Endothelial cell of umbilical vein (primary cell): ENCODE data around the gene SPC25. TPM values are rescaled to one million over a fixed set of nuclear protein-coding genes. Genes with fewer than 3 reads are reported as not detected.

Experiments used
- BruUV-seq: library from RNA; stranded (reverse); fragments of 400-500 nt; replicated peaks from 2 replicates; lab custom pipeline; 2021; lab: Mats Ljungman, UMichigan
- CTCF ChIA-PET: fragments of 300-600, 350-600 bp; sonication (Branson Sonifier 250); formaldehyde crosslinking; loops from one replicate; lab custom pipeline; 2021; ENCODE audit warnings: antibody characterized with exemption, inconsistent platforms; lab: Charles Lee
- POLR2A ChIA-PET: fragments of 300-600, 350-600 bp; sonication (Branson Sonifier 250); formaldehyde crosslinking; loops from one replicate; lab custom pipeline; 2021; ENCODE audit warnings: antibody characterized with exemption, inconsistent platforms; lab: Charles Lee
- DNase-seq: peaks from one replicate; pipeline ENCODE4 v3.0.0-alpha.2; 2011; ENCODE audit warnings: low read depth, low spot score
- FAIRE-seq: peaks from 2 replicates; lab custom pipeline; 2011; peaks lifted over from hg19 to GRCh38; lab: Jason Lieb, UNC
- H2AFZ ChIP-seq: 2 replicates; pipeline ENCODE4 v1.6.0; 2012; ENCODE audit warnings: low read depth, low read length, control low read depth, inconsistent platforms
- H3K27ac ChIP-seq: 2 replicates; pipeline ENCODE4 v1.5.1; 2011; ENCODE audit warnings: low read depth, mild to moderate bottlenecking, control low read depth, low read length, moderate library complexity; ENCODE audit not compliant: insufficient read depth
- H3K27me3 ChIP-seq, 2 experiments: 2 replicates each; pipeline versions ENCODE4 v1.6.0 to v1.6.1; 2011; ENCODE audit warnings: low read length in 2 of 2, mixed read lengths in 1 of 2; ENCODE audit not compliant: control insufficient read depth in 2 of 2, insufficient read depth in 2 of 2
- H3K36me3 ChIP-seq, 2 experiments: 2 replicates in 1 of 2; 3 replicates in 1 of 2; pipeline ENCODE4 v1.5.1; 2011; ENCODE audit warnings: low read length in 2 of 2, mild to moderate bottlenecking in 1 of 2, moderate library complexity in 1 of 2; ENCODE audit not compliant: control insufficient read depth in 2 of 2, insufficient read depth in 2 of 2; ENCODE audit errors: extremely low read depth in 1 of 2
- H3K4me1 ChIP-seq: 3 replicates; pipeline ENCODE4 v1.5.1; 2011; ENCODE audit warnings: mild to moderate bottlenecking, low read length; ENCODE audit not compliant: control insufficient read depth, insufficient read depth; ENCODE audit errors: extremely low read depth
- H3K4me2 ChIP-seq: 2 replicates; pipeline ENCODE4 v1.6.1; 2011; ENCODE audit warnings: low read length, control low read depth, mixed read lengths; ENCODE audit not compliant: insufficient read depth
- H3K4me3 ChIP-seq, 3 experiments: fragments of 200-600 bp in 1 of 3; sonication (generic), shearing (Covaris generic) in 1 of 3; replicated peaks in 1 of 3; 2 replicates each; pipeline ENCODE4 v1.5.1; 2011 to 2016; ENCODE audit warnings: control low read depth in 3 of 3, low read length in 3 of 3, mild to moderate bottlenecking in 2 of 3, inconsistent platforms in 1 of 3, low read depth in 1 of 3, moderate library complexity in 1 of 3; ENCODE audit not compliant: insufficient read depth in 1 of 3
- H3K79me2 ChIP-seq: 2 replicates; pipeline ENCODE4 v1.6.0; 2012; ENCODE audit warnings: low read length, inconsistent platforms; ENCODE audit not compliant: control insufficient read depth, insufficient read depth
- H3K9ac ChIP-seq: replicated peaks from 2 replicates; pipeline ENCODE3; 2011; ENCODE audit warnings: low read length, control low read depth; ENCODE audit not compliant: insufficient read depth; ENCODE audit errors: extremely low read depth
- H3K9me1 ChIP-seq: replicated peaks from 3 replicates; pipeline ENCODE4 v1.6.0; 2011; ENCODE audit warnings: mild to moderate bottlenecking, low read length; ENCODE audit not compliant: control insufficient read depth, insufficient read depth; ENCODE audit errors: extremely low read depth
- H3K9me3 ChIP-seq: replicated peaks from 2 replicates; pipeline ENCODE4 v1.5.1; 2012; ENCODE audit warnings: low read length, inconsistent platforms; ENCODE audit not compliant: control insufficient read depth, insufficient read depth
- H4K20me1 ChIP-seq: replicated peaks from 2 replicates; pipeline ENCODE3; 2011; ENCODE audit warnings: mild to moderate bottlenecking, low read length; ENCODE audit not compliant: control insufficient read depth, insufficient read depth; ENCODE audit errors: extremely low read depth
- EZH2 ChIP-seq: IDR thresholded peaks from 2 replicates; pipeline ENCODE4 v1.6.1; 2012; ENCODE audit warnings: borderline replicate concordance, low read depth, mild to moderate bottlenecking, moderate library complexity, low read length, inconsistent platforms; ENCODE audit not compliant: severe bottlenecking
- FOS ChIP-seq: IDR thresholded peaks from 2 replicates; pipeline ENCODE4 v1.6.1; 2011; ENCODE audit warnings: mild to moderate bottlenecking, low read length, moderate library complexity, borderline replicate concordance; ENCODE audit not compliant: insufficient read depth
- GATA2 ChIP-seq: IDR thresholded peaks from 2 replicates; pipeline ENCODE4 v1.7.0; 2011; ENCODE audit warnings: low read depth, mild to moderate bottlenecking, moderate library complexity, mixed read lengths, low read length; ENCODE audit not compliant: insufficient read length, insufficient read depth
- JUN ChIP-seq: IDR thresholded peaks from 2 replicates; pipeline ENCODE4 v1.6.1; 2011; ENCODE audit warnings: borderline replicate concordance, low read depth; ENCODE audit not compliant: insufficient read length, insufficient read depth
- MYC ChIP-seq: IDR thresholded peaks from one replicate; pipeline ENCODE4 v1.6.1; 2011; ENCODE audit warnings: mild to moderate bottlenecking, low read depth, low read length
- POLR2A ChIP-seq: IDR thresholded peaks from 2 replicates; pipeline ENCODE4 v1.6.1; 2012; ENCODE audit warnings: low read depth, mild to moderate bottlenecking, control low read depth, low read length
- POLR2AphosphoS5 ChIP-seq: IDR thresholded peaks from 2 replicates; pipeline ENCODE4 v1.6.1; 2012; ENCODE audit warnings: low read depth, mild to moderate bottlenecking, control low read depth, low read length, moderate library complexity; ENCODE audit not compliant: insufficient read depth
- dilution Hi-C: fragments of 300-500 bp; cut with MboI; formaldehyde crosslinking; loops from one replicate; pipeline ENCODE4 v1.15.0; 2019; ENCODE audit warnings: low sequenced_read_pairs; ENCODE audit not compliant: extremely low pct_ligation_motif_present
- intact Hi-C: fragments of 100-400 bp; cut with micrococcal nuclease; formaldehyde crosslinking; loops from one replicate; pipeline ENCODE4 v1.10.0; 2022
- polyA plus RNA-seq, 4 experiments: library from polyadenylated mRNA; depleted of rRNA in 3 of 4; stranded (reverse) in 3 of 4; unstranded in 1 of 4; fragments of >200 nt; gene quantifications; 2 replicates each; pipeline versions ENCODE4 v1.2.1 to v1.2.3, GENCODE V29; 2011 to 2012; ENCODE audit warnings: missing spikeins in 1 of 4
- total RNA-seq: library from RNA; stranded (reverse); gene quantifications from 2 replicates; pipeline ENCODE4 v1.2.3, GENCODE V29; 2021
- TF ChIP-seq, protein P1 (sequence below): IDR thresholded peaks from 2 replicates; pipeline ENCODE4 v1.6.1; 2011; ENCODE audit not compliant: insufficient read depth, insufficient read length
- TF ChIP-seq, protein P2 (sequence below), 2 donors: IDR thresholded peaks; 1 replicate in 1 of 2; 2 replicates in 1 of 2; pipeline ENCODE4 v1.5.1; 2011; ENCODE audit warnings: low read length in 2 of 2, mild to moderate bottlenecking in 2 of 2, moderate library complexity in 2 of 2, control low read depth in 1 of 2, inconsistent platforms in 1 of 2, low read depth in 1 of 2; ENCODE audit not compliant: insufficient read depth in 1 of 2; ENCODE audit errors: extremely low read depth in 1 of 2

Gene SPC25
- total and polyA plus RNA-seq, 2 donors (not counting 3 experiments of a cell fraction or from before 2014, with no cell fraction given), result 10.1 to 24.2 TPM

DNA sequence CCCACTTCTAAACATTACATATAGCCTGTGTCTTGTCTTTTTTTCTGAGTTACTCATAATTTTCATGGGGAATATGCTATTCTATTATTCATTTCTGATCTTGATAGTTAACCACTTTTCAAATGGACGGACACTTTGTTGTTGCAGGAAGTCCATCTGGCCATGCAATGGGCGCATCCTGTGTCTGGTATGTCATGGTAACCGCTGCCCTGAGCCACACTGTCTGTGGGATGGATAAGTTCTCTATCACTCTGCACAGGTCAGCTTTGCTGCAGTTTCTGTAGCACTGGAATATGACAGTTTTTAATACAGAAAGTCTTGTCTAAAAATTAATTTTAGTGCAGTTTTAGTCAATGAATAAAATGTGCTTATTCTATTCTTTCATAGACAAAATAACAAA is 14.1 kb upstream of the SPC25 start:
- H3K36me3 ChIP-seq, result no peaks in the 10 kb centered on the region
- no peak overlapping the region for H3K27ac ChIP-seq
- DNase-seq (no peak), FAIRE-seq (no peak)
- H3K4me1 ChIP-seq, result no peaks in the 10 kb centered on the region
- dilution Hi-C loops (no loop called here), intact Hi-C loops (no loop called here)
- TF ChIP-seq, protein P1, sequence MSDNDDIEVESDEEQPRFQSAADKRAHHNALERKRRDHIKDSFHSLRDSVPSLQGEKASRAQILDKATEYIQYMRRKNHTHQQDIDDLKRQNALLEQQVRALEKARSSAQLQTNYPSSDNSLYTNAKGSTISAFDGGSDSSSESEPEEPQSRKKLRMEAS, result no peak
- no peak for TF ChIP-seq JUN
- no peak for TF ChIP-seq FOS
- TF ChIP-seq MYC, result no peak
- TF ChIP-seq EZH2, result no peak
- TF ChIP-seq GATA2, result no peak
- TF ChIP-seq, protein P2, sequence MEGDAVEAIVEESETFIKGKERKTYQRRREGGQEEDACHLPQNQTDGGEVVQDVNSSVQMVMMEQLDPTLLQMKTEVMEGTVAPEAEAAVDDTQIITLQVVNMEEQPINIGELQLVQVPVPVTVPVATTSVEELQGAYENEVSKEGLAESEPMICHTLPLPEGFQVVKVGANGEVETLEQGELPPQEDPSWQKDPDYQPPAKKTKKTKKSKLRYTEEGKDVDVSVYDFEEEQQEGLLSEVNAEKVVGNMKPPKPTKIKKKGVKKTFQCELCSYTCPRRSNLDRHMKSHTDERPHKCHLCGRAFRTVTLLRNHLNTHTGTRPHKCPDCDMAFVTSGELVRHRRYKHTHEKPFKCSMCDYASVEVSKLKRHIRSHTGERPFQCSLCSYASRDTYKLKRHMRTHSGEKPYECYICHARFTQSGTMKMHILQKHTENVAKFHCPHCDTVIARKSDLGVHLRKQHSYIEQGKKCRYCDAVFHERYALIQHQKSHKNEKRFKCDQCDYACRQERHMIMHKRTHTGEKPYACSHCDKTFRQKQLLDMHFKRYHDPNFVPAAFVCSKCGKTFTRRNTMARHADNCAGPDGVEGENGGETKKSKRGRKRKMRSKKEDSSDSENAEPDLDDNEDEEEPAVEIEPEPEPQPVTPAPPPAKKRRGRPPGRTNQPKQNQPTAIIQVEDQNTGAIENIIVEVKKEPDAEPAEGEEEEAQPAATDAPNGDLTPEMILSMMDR (IDR thresholded peaks at IDR 0.05; ENCODE audit: extremely low read depth in 1 of 2, insufficient read depth in 1 of 2, low read depth in 1 of 2, low read length in 2 of 2), result no peak
- TF ChIP-seq POLR2A, result no peak
- no peak for TF ChIP-seq POLR2AphosphoS5
- CTCF ChIA-PET, result interaction anchor here (1.0 kb wide), 1 partner anchor 9 kb away, joined by 3 read pairs; no protein-coding TSS in a partner anchor
- no peak overlapping the region for H3K4me3 ChIP-seq
- no peak overlapping the region for H3K9ac ChIP-seq
- H3K9me3 ChIP-seq, result no peaks in the 10 kb centered on the region
- POLR2A ChIA-PET, result no interaction called here
- no peak overlapping the region for H3K4me2 ChIP-seq
- no peaks in the 10 kb centered on the region for H3K9me1 ChIP-seq
- H3K79me2 ChIP-seq, result no peaks in the 10 kb centered on the region
- H3K27me3 ChIP-seq, result peaks cover 19 to 22% of the 10 kb centered on the region in 2 experiments
- H2AFZ ChIP-seq, result no peak overlapping the region
- no TSS peak for BruUV-seq
- H4K20me1 ChIP-seq, result no peaks in the 10 kb centered on the region
